GM12878 (cell line): ENCODE data around the gene CCL15. TPM values are rescaled to one million over a fixed set of nuclear protein-coding genes. Genes with fewer than 3 reads are reported as not detected.

Source experiments
- ATAC-seq: fragments of 200-7000 bp; cut with Tn5 transposase; 3 replicates; pipeline ENCODE4 v1.9.1; 2020; ENCODE audit warnings: mild to moderate bottlenecking, moderate library complexity
- BruUV-seq: library from RNA; stranded (reverse); fragments of 400-500 nt; replicated peaks from 2 replicates; lab custom pipeline; 2021; lab: Mats Ljungman, UMichigan
- CTCF ChIA-PET: fragments of 300-600 bp; sonication (Branson Sonifier 250); formaldehyde crosslinking; extraction: SDS; loops from one replicate; lab custom pipeline; 2021; ENCODE audit warnings: inconsistent platforms; lab: Yijun Ruan, JAX
- POLR2A ChIA-PET: fragments of 350-600 bp; formaldehyde crosslinking; extraction: SDS; loops from one replicate; lab custom pipeline; 2021; ENCODE audit warnings: inconsistent platforms; lab: Charles Lee
- RAD21 ChIA-PET: fragments of 300-600 bp; sonication (Branson Sonifier 250); formaldehyde crosslinking; loops from one replicate; lab custom pipeline; 2023; ENCODE audit warnings: antibody characterized with exemption; ENCODE audit not compliant: unreplicated experiment; lab: Charles Lee
- SMC1A ChIA-PET: fragments of 300-600 bp; sonication (Branson Sonifier 250); formaldehyde crosslinking; loops from one replicate; lab custom pipeline; 2023; ENCODE audit not compliant: unreplicated experiment, uncharacterized antibody; lab: Charles Lee
- DNase-seq: peaks from one replicate; pipeline ENCODE4 v3.0.0-alpha.2; 2011; ENCODE audit warnings: low read depth, low spot score
- FAIRE-seq: peaks from 3 replicates; lab custom pipeline; 2011; peaks lifted over from hg19 to GRCh38; lab: Jason Lieb, UNC
- H2AFZ ChIP-seq: 2 replicates; pipeline ENCODE4 v1.6.0; 2011; ENCODE audit warnings: low read depth, low read length, control low read depth; ENCODE audit not compliant: control insufficient read depth
- H3K27ac ChIP-seq: 2 replicates; pipeline ENCODE4 v1.5.1; 2011; ENCODE audit warnings: control low read depth; ENCODE audit not compliant: control insufficient read depth, insufficient read depth
- H3K27me3 ChIP-seq, 2 experiments: replicated peaks in 1 of 2; 2 replicates each; pipeline versions ENCODE4 v1.6.0 to v1.6.1; 2011; ENCODE audit warnings: low read length in 1 of 2; ENCODE audit not compliant: control insufficient read depth in 2 of 2, insufficient read depth in 2 of 2
- H3K36me3 ChIP-seq, 2 experiments: 2 replicates each; pipeline ENCODE4 v1.5.1; 2011; ENCODE audit warnings: low read length in 1 of 2; ENCODE audit not compliant: control insufficient read depth in 2 of 2, insufficient read depth in 2 of 2
- H3K4me1 ChIP-seq: 2 replicates; pipeline ENCODE4 v1.6.1; 2011; ENCODE audit warnings: mild to moderate bottlenecking, low read length, moderate library complexity, mixed read lengths; ENCODE audit not compliant: control insufficient read depth, insufficient read depth
- H3K4me2 ChIP-seq: 2 replicates; pipeline ENCODE4 v1.6.0; 2011; ENCODE audit warnings: control low read depth; ENCODE audit not compliant: control insufficient read depth, insufficient read depth
- H3K4me3 ChIP-seq: fragments of 200-600 bp; sonication (generic); 2 replicates; pipeline ENCODE4 v1.5.1; 2016
- H3K79me2 ChIP-seq: 2 replicates; pipeline ENCODE4 v1.6.0; 2011; ENCODE audit warnings: low read length; ENCODE audit not compliant: control insufficient read depth, insufficient read depth
- H3K9ac ChIP-seq: 2 replicates; pipeline ENCODE4 v1.8.0; 2011; ENCODE audit warnings: low read length, control low read depth, mixed read lengths; ENCODE audit not compliant: control insufficient read depth, insufficient read depth
- H3K9me3 ChIP-seq: replicated peaks from 3 replicates; pipeline ENCODE4 v1.5.1; 2011; ENCODE audit warnings: mild to moderate bottlenecking, low read length; ENCODE audit not compliant: control insufficient read depth, insufficient read depth
- H4K20me1 ChIP-seq: 2 replicates; pipeline ENCODE4 v1.6.0; 2011; ENCODE audit not compliant: control insufficient read depth, insufficient read depth
- CREM ChIP-seq: IDR thresholded peaks from 2 replicates; pipeline ENCODE4 v1.6.1; 2014; ENCODE audit warnings: antibody characterized with exemption, low read depth
- FOXK2 ChIP-seq: fragments of 450-650 bp; IDR thresholded peaks from 2 replicates; pipeline ENCODE4 v1.6.1; 2017; ENCODE audit warnings: mild to moderate bottlenecking, moderate library complexity
- GABPA ChIP-seq: IDR thresholded peaks from 2 replicates; pipeline ENCODE4 v1.6.1; 2014; ENCODE audit warnings: antibody characterized with exemption, low read depth, mild to moderate bottlenecking, inconsistent platforms
- IKZF2 ChIP-seq, 2 experiments: fragments of 450-650 bp; IDR thresholded peaks; 2 replicates each; pipeline ENCODE4 v1.6.1; 2017; ENCODE audit warnings: mild to moderate bottlenecking in 2 of 2, moderate library complexity in 2 of 2
- JUNB ChIP-seq: IDR thresholded peaks from 2 replicates; pipeline ENCODE4 v1.6.1; 2016; ENCODE audit warnings: antibody characterized with exemption, mild to moderate bottlenecking
- KAT2A ChIP-seq: conservative IDR thresholded peaks from 2 replicates; pipeline ENCODE4 v1.6.1; 2011; ENCODE audit warnings: low read depth, low read length; ENCODE audit not compliant: control insufficient read depth
- NFIC ChIP-seq: IDR thresholded peaks from 2 replicates; pipeline ENCODE4 v1.6.1; 2012; ENCODE audit warnings: low read depth, mild to moderate bottlenecking, inconsistent platforms, low read length, moderate library complexity
- NR2C1 ChIP-seq: fragments of 450-650 bp; IDR thresholded peaks from 2 replicates; pipeline ENCODE4 v1.6.1; 2017; ENCODE audit warnings: antibody characterized with exemption, mild to moderate bottlenecking, moderate library complexity
- NR2C2 ChIP-seq: IDR thresholded peaks from 2 replicates; pipeline ENCODE4 v1.6.1; 2011; ENCODE audit warnings: borderline replicate concordance, low read depth; ENCODE audit not compliant: control insufficient read depth, insufficient read length
- NR2F1 ChIP-seq: fragments of 450-650 bp; conservative IDR thresholded peaks from 2 replicates; pipeline ENCODE4 v1.6.1; 2017; ENCODE audit warnings: mild to moderate bottlenecking
- SKIL ChIP-seq: fragments of 450-650 bp; IDR thresholded peaks from 2 replicates; pipeline ENCODE4 v1.6.1; 2017; ENCODE audit warnings: mild to moderate bottlenecking, low read depth, inconsistent platforms; ENCODE audit not compliant: poor library complexity, severe bottlenecking
- YBX1 ChIP-seq: fragments of 450-650 bp; IDR thresholded peaks from 2 replicates; pipeline ENCODE4 v1.6.1; 2016; ENCODE audit warnings: antibody characterized with exemption
- YY1 ChIP-seq: IDR thresholded peaks from 2 replicates; pipeline ENCODE4 v1.6.1; 2011; ENCODE audit warnings: low read depth, mild to moderate bottlenecking, low read length
- ZNF217 ChIP-seq: fragments of 450-650 bp; IDR thresholded peaks from 2 replicates; pipeline ENCODE4 v1.6.1; 2017; ENCODE audit warnings: antibody characterized with exemption, mild to moderate bottlenecking
- ZZZ3 ChIP-seq: IDR thresholded peaks from 2 replicates; pipeline ENCODE4 v1.6.1; 2011; ENCODE audit warnings: low read depth; ENCODE audit not compliant: control insufficient read depth, insufficient read length
- WGBS: methylation state at CpG from one replicate; pipeline ENCODE4 v1.1.6; 2016; ENCODE audit warnings: low lambda C conversion rate; ENCODE audit not compliant: insufficient replicate concordance, insufficient coverage; ENCODE audit errors: missing lambda C conversion rate; 5-methylcytosine and 5-hydroxymethylcytosine counted together
- in situ Hi-C: fragments of 300-500 bp; cut with MboI; formaldehyde crosslinking; loops from 9 replicates; pipeline ENCODE4 v1.14.3; 2018; ENCODE audit warnings: mixed read lengths
- intact Hi-C: fragments of 100-400 bp; cut with micrococcal nuclease; formaldehyde crosslinking; loops from one replicate; pipeline ENCODE4 v1.14.2; 2022; ENCODE audit not compliant: unreplicated experiment
- polyA plus RNA-seq, 11 experiments: library from polyadenylated mRNA; depleted of rRNA in 4 of 11; unstranded in 6 of 11; stranded (reverse) in 5 of 11; fragments of >200 nt; fragmentation: Nextera tagmentation in 4 of 11; fragmentation: Illumina TruSeq in 1 of 11; extraction: Ambion mirVana in 4 of 11; extraction: Trizol in 1 of 11; gene quantifications; 1 replicate in 1 of 11; 2 replicates in 10 of 11; pipeline versions ENCODE4 v1.2.1 to v1.2.3, GENCODE V29; 2011 to 2016; ENCODE audit warnings: inconsistent platforms in 2 of 11, missing spikeins in 2 of 11, low read depth in 1 of 11
- total RNA-seq, 4 experiments: library from RNA; depleted of rRNA in 3 of 4; stranded (reverse); fragments of >200 nt in 3 of 4; fragmentation: Illumina TruSeq in 1 of 4; extraction: Trizol in 1 of 4; gene quantifications; 2 replicates each; pipeline versions ENCODE4 v1.2.1 to v1.2.3, GENCODE V29; 2013 to 2021

Gene CCL15
- total and polyA plus RNA-seq, 10 of the 15 experiments (the other 5 are each of a cell fraction or from before 2014, with no cell fraction given): 0.12 TPM; not detected in 9

GRCh38 chr17:36024106-36024869 is 22.9 kb upstream of the CCL15 start:
- Histone ChIP-seq H2AFZ (no peak overlapping the region), H3K27me3 (no peaks in the 10 kb centered on the region; a peak in 1 of 4 replicates), H3K4me3 (no peak overlapping the region), H3K27ac (no peak overlapping the region), H3K9me3 (no peaks in the 10 kb centered on the region; the same call in 2 of the 3 replicates), H3K36me3 (no peaks in the 10 kb centered on the region), H3K79me2 (no peaks in the 10 kb centered on the region), H3K4me2 (no peak overlapping the region), H3K4me1 (no peaks in the 10 kb centered on the region), H3K9ac (no peak overlapping the region), H4K20me1 (no peaks in the 10 kb centered on the region)
- DNase-seq: no peak
- CTCF ChIA-PET: interaction anchor here (0.5 to 1.9 kb wide), 3 partner anchors 48 to 95 kb away, joined by 3 to 4 read pairs (median 3); no protein-coding TSS in a partner anchor
- no peak for TF ChIP-seq NR2C1
- 49% methylated on average over 6 of the region's 6 CpGs for WGBS
- RAD21 ChIA-PET: no interaction called here
- no peak for ATAC-seq
- intact Hi-C loops: no loop called here
- SMC1A ChIA-PET: interaction anchor here (2.4 kb wide), 1 partner anchor 9 kb away, joined by 8 read pairs; no protein-coding TSS in a partner anchor
- no TSS peak for BruUV-seq
- POLR2A ChIA-PET: no interaction called here
- no peak for FAIRE-seq
- in situ Hi-C loops: no loop called here

- no peak for DNase-seq
- Histone ChIP-seq H3K4me1 (no peaks in the 10 kb centered on the region), H2AFZ (no peak overlapping the region), H3K36me3 (no peaks in the 10 kb centered on the region), H4K20me1 (no peaks in the 10 kb centered on the region), H3K79me2 (no peaks in the 10 kb centered on the region), H3K4me3 (no peak overlapping the region), H3K9ac (no peak overlapping the region), H3K27me3 (no peaks in the 10 kb centered on the region; a peak in 1 of 4 replicates), H3K4me2 (no peak overlapping the region), H3K27ac (no peak overlapping the region), H3K9me3 (no peaks in the 10 kb centered on the region; the same call in 2 of the 3 replicates)
- ChIA-PET POLR2A (no interaction called here), CTCF (interaction anchor here (0.7 to 1.8 kb wide), 5 partner anchors 8 to 53 kb away, joined by 3 to 5 read pairs (median 3); no protein-coding TSS in a partner anchor), RAD21 (no interaction called here), SMC1A (interaction anchor here (1.4 to 2.0 kb wide), 2 partner anchors 42 to 50 kb away, joined by 3 to 6 read pairs; no protein-coding TSS in a partner anchor)
- 89% methylated on average over 2 of the region's 2 CpGs for WGBS
- no TSS peak for BruUV-seq
- no peak for FAIRE-seq
- in situ Hi-C loops (no loop called here), intact Hi-C loops (no loop called here)
- no peak for ATAC-seq
- TF ChIP-seq YY1: no peak
- TF ChIP-seq IKZF2 (IDR thresholded peaks at IDR 0.05): no peak
- TF ChIP-seq KAT2A: no peak
- no peak for TF ChIP-seq ZZZ3
- TF ChIP-seq GABPA: no peak
- no peak for TF ChIP-seq YBX1
- no peak for TF ChIP-seq FOXK2
- TF ChIP-seq CREM: no peak
- TF ChIP-seq SKIL: no peak
- no peak for TF ChIP-seq ZNF217
- no peak for TF ChIP-seq NR2F1
- TF ChIP-seq JUNB: no peak
- TF ChIP-seq NFIC: no peak
- TF ChIP-seq NR2C2: no peak
Observed at GRCh38 chr17:36019423-36019822, 18.1 kb upstream of the CCL15 start.
